ENCODE data around the gene ZRANB1. TPM values are rescaled to one million over a fixed set of nuclear protein-coding genes. Genes with fewer than 3 reads are reported as not detected.
"Not testable (repeated sequence)": the region's sequence is repeated elsewhere in the genome, so short reads cannot be mapped to it uniquely, and the experiment has no call there.

Gene ZRANB1
- total RNA-seq, 1 donor from 2014 or later, result 15.0 TPM

GRCh38 chr10:124911124-124912067 is 30.5 kb upstream of the ZRANB1 start:
- Histone ChIP-seq H3K36me3 (ENCODE audit: control insufficient read depth, insufficient read depth, low read length) (no peaks in the 10 kb centered on the region), H3K27me3 (ENCODE audit: control insufficient read depth, insufficient read depth, low read length) (no peaks in the 10 kb centered on the region), H3K4me3 (ENCODE audit: low read depth, low read length) (no peak overlapping the region)
- DNase-seq (ENCODE audit: low read depth), result no peak
- TF ChIP-seq CTCF (IDR thresholded peaks at IDR 0.05; ENCODE audit: insufficient read depth, low read length, poor library complexity, severe bottlenecking), result no peak

- Histone ChIP-seq H3K4me3 (ENCODE audit: low read depth, low read length) (no peak overlapping the region), H3K27me3 (ENCODE audit: control insufficient read depth, insufficient read depth, low read length) (no peaks in the 10 kb centered on the region), H3K36me3 (ENCODE audit: control insufficient read depth, insufficient read depth, low read length) (no peaks in the 10 kb centered on the region)
- TF ChIP-seq CTCF (IDR thresholded peaks at IDR 0.05; ENCODE audit: insufficient read depth, low read length, poor library complexity, severe bottlenecking), result no peak
- no peak for DNase-seq (ENCODE audit: low read depth)
Observed at GRCh38 chr10:124912101-124912886, 29.6 kb upstream of the ZRANB1 start.

- TF ChIP-seq CTCF (IDR thresholded peaks at IDR 0.05; ENCODE audit: insufficient read depth, low read length, poor library complexity, severe bottlenecking), result no peak
- H3K27me3 ChIP-seq (ENCODE audit: control insufficient read depth, insufficient read depth, low read length), result no peaks in the 10 kb centered on the region
- DNase-seq (ENCODE audit: low read depth), result no peak
- no peak overlapping the region for H3K4me3 ChIP-seq (ENCODE audit: low read depth, low read length)
- H3K36me3 ChIP-seq (ENCODE audit: control insufficient read depth, insufficient read depth, low read length), result no peaks in the 10 kb centered on the region
Observed at GRCh38 chr10:124913167-124913566, 28.8 kb upstream of the ZRANB1 start.

- not testable (repeated sequence) for DNase-seq (ENCODE audit: low read depth); H3K4me3 ChIP-seq (ENCODE audit: low read depth, low read length); H3K27me3 ChIP-seq (ENCODE audit: control insufficient read depth, insufficient read depth, low read length); H3K36me3 ChIP-seq (ENCODE audit: control insufficient read depth, insufficient read depth, low read length)
Observed at GRCh38 chr10:124914398-124914797, 27.5 kb upstream of the ZRANB1 start.

GRCh38 chr10:124916098-124916584 is 25.8 kb upstream of the ZRANB1 start:
- Histone ChIP-seq H3K27me3 (ENCODE audit: control insufficient read depth, insufficient read depth, low read length) (no peaks in the 10 kb centered on the region), H3K36me3 (ENCODE audit: control insufficient read depth, insufficient read depth, low read length) (no peaks in the 10 kb centered on the region), H3K4me3 (ENCODE audit: low read depth, low read length) (peak overlapping the region; percentile 73)
- no peak for DNase-seq (ENCODE audit: low read depth)
- TF ChIP-seq CTCF (IDR thresholded peaks at IDR 0.05; ENCODE audit: insufficient read depth, low read length, poor library complexity, severe bottlenecking), result no peak
